KMS-11 (cell line): ENCODE measurements around the gene SLC27A4.
A peak's percentile ranks its signal among the peaks of the same experiment; 100 is the strongest.

Experiments
- H2AFZ ChIP-seq: fragments of 200-600 bp; sonication (generic); 2 replicates; pipeline ENCODE4 v1.6.1; 2016; ENCODE audit warnings: antibody characterized with exemption, mixed run types, low read depth
- H3K27ac ChIP-seq: fragments of 200-600 bp; sonication (generic); 2 replicates; pipeline ENCODE4 v1.6.1; 2016; ENCODE audit warnings: mild to moderate bottlenecking, mixed run types
- H3K27me3 ChIP-seq: fragments of 200-600 bp; sonication (generic); 2 replicates; pipeline ENCODE4 v1.6.1; 2017; ENCODE audit warnings: mild to moderate bottlenecking, low read depth, mixed run types, moderate library complexity; ENCODE audit not compliant: insufficient read depth
- H3K36me3 ChIP-seq: fragments of 200-600 bp; sonication (generic); 2 replicates; pipeline ENCODE4 v1.6.1; 2017; ENCODE audit warnings: mild to moderate bottlenecking, mixed run types; ENCODE audit not compliant: insufficient read depth
- H3K4me1 ChIP-seq: fragments of 200-600 bp; sonication (generic); 2 replicates; pipeline ENCODE4 v1.6.1; 2016; ENCODE audit warnings: mild to moderate bottlenecking, low read depth, mixed run types; ENCODE audit not compliant: poor library complexity, severe bottlenecking
- H3K4me2 ChIP-seq: fragments of 200-600 bp; sonication (generic); 2 replicates; pipeline ENCODE4 v1.7.0; 2016; ENCODE audit warnings: mild to moderate bottlenecking, mixed run types
- H3K4me3 ChIP-seq: fragments of 200-600 bp; sonication (generic); IDR thresholded peaks from 2 replicates; pipeline ENCODE4 v1.6.1; 2017; ENCODE audit warnings: low read depth, low read length, mixed read lengths; ENCODE audit not compliant: insufficient read depth
- H3K79me2 ChIP-seq: fragments of 200-600 bp; sonication (generic); 2 replicates; pipeline ENCODE4 v1.6.1; 2016; ENCODE audit warnings: low read depth, mixed run types; ENCODE audit not compliant: insufficient read depth
- H3K9ac ChIP-seq: fragments of 200-600 bp; sonication (generic); 2 replicates; pipeline ENCODE4 v1.6.1; 2016; ENCODE audit warnings: mild to moderate bottlenecking, mixed run types
- H4K20me1 ChIP-seq: fragments of 200-600 bp; sonication (generic); 2 replicates; pipeline ENCODE4 v1.6.1; 2016; ENCODE audit warnings: mild to moderate bottlenecking, mixed run types; ENCODE audit not compliant: insufficient read depth
- CTCF ChIP-seq: fragments of 200-600 bp; sonication (generic); conservative IDR thresholded peaks from 2 replicates; pipeline ENCODE4 v1.6.1; 2017; ENCODE audit warnings: low read depth, mild to moderate bottlenecking, antibody characterized with exemption, low read length, moderate library complexity, mixed read lengths

The SLC27A4 gene

DNA sequence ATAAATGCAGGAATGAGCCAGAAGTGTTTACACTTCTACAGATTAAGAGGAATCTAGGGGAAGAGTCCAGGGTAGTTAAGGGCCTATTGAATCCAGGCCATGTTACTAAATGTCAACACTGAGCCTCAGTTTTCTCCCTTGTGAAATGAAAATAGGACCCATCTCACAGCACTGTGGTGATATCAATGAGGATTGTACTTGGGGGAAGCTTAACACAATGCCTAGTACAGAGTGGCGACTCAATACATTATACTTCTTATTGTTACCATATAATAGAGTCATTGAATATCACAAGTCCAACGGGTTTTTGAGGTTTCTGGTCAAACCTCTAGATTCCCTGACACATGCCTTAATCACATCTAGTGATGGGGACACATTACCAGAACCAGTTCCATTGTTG lies 22.7 kb upstream of the SLC27A4 start:
- H3K36me3 ChIP-seq, result no peaks in the 10 kb centered on the region
- no peak overlapping the region for H3K9ac ChIP-seq
- H3K27ac ChIP-seq, result no peak overlapping the region
- no peak overlapping the region for H3K4me2 ChIP-seq
- H3K4me1 ChIP-seq, result peaks cover 4% of the 10 kb centered on the region
- no peak overlapping the region for H2AFZ ChIP-seq
- H4K20me1 ChIP-seq, result no peaks in the 10 kb centered on the region
- H3K79me2 ChIP-seq, result peaks cover 8% of the 10 kb centered on the region; the same call in 1 of the 2 replicates
- H3K4me3 ChIP-seq, result no peak overlapping the region
- no peak for TF ChIP-seq CTCF
- H3K27me3 ChIP-seq, result no peaks in the 10 kb centered on the region

GRCh38 chr9:128321343-128321742 lies 19.0 kb upstream of the SLC27A4 start:
- no peak for TF ChIP-seq CTCF
- H3K27ac ChIP-seq, result no peak overlapping the region
- H3K9ac ChIP-seq, result no peak overlapping the region
- H3K79me2 ChIP-seq, result peaks cover 29% of the 10 kb centered on the region
- H2AFZ ChIP-seq, result no peak overlapping the region
- no peaks in the 10 kb centered on the region for H4K20me1 ChIP-seq
- H3K27me3 ChIP-seq, result no peaks in the 10 kb centered on the region
- H3K4me1 ChIP-seq, result peaks cover 16% of the 10 kb centered on the region
- no peak overlapping the region for H3K4me3 ChIP-seq
- peak overlapping the region; percentile 61 for H3K4me2 ChIP-seq
- H3K36me3 ChIP-seq, result no peaks in the 10 kb centered on the region

- H3K9ac ChIP-seq, result peak overlapping the region; percentile 74; the same call in 1 of the 2 replicates
- H3K27me3 ChIP-seq, result no peaks in the 10 kb centered on the region
- no peaks in the 10 kb centered on the region for H4K20me1 ChIP-seq
- peak overlapping the region; percentile 82 for H2AFZ ChIP-seq
- peaks cover 29% of the 10 kb centered on the region for H3K79me2 ChIP-seq
- peak overlapping the region; percentile 61 for H3K4me2 ChIP-seq
- peaks cover 16% of the 10 kb centered on the region for H3K4me1 ChIP-seq
- no peak overlapping the region for H3K4me3 ChIP-seq
- peak overlapping the region; percentile 73; the same call in 1 of the 2 replicates for H3K27ac ChIP-seq
- H3K36me3 ChIP-seq, result no peaks in the 10 kb centered on the region
- TF ChIP-seq CTCF, result no peak
These were observed 18.4 kb upstream of the SLC27A4 start for GRCh38 chr9:128321879-128322403.

DNA sequence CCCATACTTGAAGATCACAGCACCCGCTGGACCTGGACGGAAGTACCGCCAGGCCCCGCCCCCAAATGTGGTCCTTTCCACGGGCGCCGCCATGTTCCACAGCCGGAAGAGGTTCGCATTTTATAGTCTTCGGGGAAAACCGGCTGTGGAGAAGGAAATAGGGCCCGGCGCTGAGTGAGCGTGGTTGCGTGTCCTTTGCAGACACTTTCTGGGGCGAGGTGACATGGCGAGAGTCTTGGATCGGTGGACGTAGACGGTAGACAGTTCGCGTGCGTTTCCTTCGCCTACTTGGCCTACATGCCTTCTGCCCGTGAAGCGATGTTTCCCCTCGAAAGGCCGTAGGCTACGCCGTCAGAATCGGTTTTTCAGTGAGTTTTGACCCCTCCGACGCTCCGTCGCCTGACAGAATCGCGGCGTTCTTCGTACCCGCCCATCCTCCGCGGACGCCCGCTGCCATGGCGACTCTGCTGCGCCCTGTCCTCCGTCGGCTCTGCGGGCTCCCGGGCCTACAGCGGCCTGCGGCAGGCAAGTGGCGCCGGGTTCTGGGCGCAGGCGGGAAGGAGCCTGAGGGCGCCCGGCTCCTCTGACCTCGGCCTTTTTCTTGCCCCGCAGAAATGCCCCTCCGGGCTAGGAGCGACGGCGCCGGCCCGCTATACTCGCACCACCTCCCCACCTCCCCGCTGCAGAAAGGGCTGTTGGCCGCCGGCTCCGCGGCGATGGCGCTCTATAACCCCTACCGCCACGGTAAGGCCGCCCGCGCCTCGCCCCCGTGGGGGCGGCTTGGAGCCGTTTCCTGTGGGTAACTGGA lies 17.7 kb upstream of the SLC27A4 start, which contains the start of the genes COQ4 and TRUB2:
Gene COQ4 (plus strand): TSS at position 436 of the 808 bp plus-strand sequence. CDS start 20 bp downstream, at position 456.
Gene TRUB2 (minus strand): TSS at position 44 of the 808 bp plus-strand sequence. CDS start 39 bp downstream, at position 5.
- Histone ChIP-seq H3K27ac (peak within 1 kb of the TSS; percentile 73), H3K4me1 (peaks cover 16% of the 10 kb centered on the region), H2AFZ (peak within 1 kb of the TSS; percentile 82), H4K20me1 (no peaks in the 10 kb centered on the region), H3K79me2 (peaks cover 29% of the 10 kb centered on the region), H3K4me3 (no peak within 1 kb of the TSS), H3K4me2 (peak within 1 kb of the TSS; percentile 86), H3K9ac (peak within 1 kb of the TSS; percentile 74), H3K36me3 (no peaks in the 10 kb centered on the region), H3K27me3 (no peaks in the 10 kb centered on the region)
- TF ChIP-seq CTCF, result no peak
